Thyroid gland (tissue), 4 donors: ENCODE measurements around the gene TEKT2. TPM values are rescaled to one million over a fixed set of nuclear protein-coding genes. Genes with fewer than 3 reads are reported as not detected.

Experiments used
- DNase-seq, 2 donors: peaks; one replicate each; pipeline ENCODE4 v3.0.0-alpha.2; 2019
- H3K27ac ChIP-seq, 3 donors: fragments of 200-600 bp; sonication (generic); 1 replicate in 2 of 3; 2 replicates in 1 of 3; pipeline ENCODE4 v1.5.1; 2016 to 2019; ENCODE audit warnings: mild to moderate bottlenecking in 1 of 3, moderate library complexity in 1 of 3
- H3K27me3 ChIP-seq: fragments of 200-600 bp; sonication (generic); one replicate; pipeline ENCODE4 v1.5.1; 2019
- H3K36me3 ChIP-seq, 2 donors: fragments of 200-600 bp; sonication (generic); one replicate each; pipeline ENCODE4 v1.5.1; 2016 to 2019
- H3K4me1 ChIP-seq, 2 donors: fragments of 200-600 bp; sonication (generic); one replicate each; pipeline ENCODE4 v1.5.1; 2017 to 2019
- H3K4me3 ChIP-seq, 3 donors: fragments of 200-600 bp; sonication (generic); replicated peaks in 1 of 3; 1 replicate in 2 of 3; 2 replicates in 1 of 3; pipeline ENCODE4 v1.5.1; 2016; ENCODE audit warnings: mild to moderate bottlenecking in 1 of 3
- H3K9me3 ChIP-seq: fragments of 200-600 bp; sonication (generic); one replicate; pipeline ENCODE4 v1.5.1; 2017
- CTCF ChIP-seq, 6 experiments: fragments of 200-600 bp in 3 of 6; fragments of 450-650 bp in 3 of 6; sonication (generic) in 3 of 6; IDR thresholded peaks; one replicate each; pipeline ENCODE4 v1.5.1; 2016 to 2019; ENCODE audit warnings: antibody characterized with exemption in 6 of 6, mild to moderate bottlenecking in 2 of 6, inconsistent platforms in 1 of 6, moderate library complexity in 1 of 6
- POLR2A ChIP-seq, 2 donors: fragments of 450-650 bp; IDR thresholded peaks; one replicate each; pipeline ENCODE4 v1.6.1; 2017; ENCODE audit warnings: antibody characterized with exemption in 2 of 2, mild to moderate bottlenecking in 2 of 2, moderate library complexity in 1 of 2
- WGBS, 2 donors: methylation state at CpG; one replicate each; pipeline ENCODE4 v1.1.5; 2017; 5-methylcytosine and 5-hydroxymethylcytosine counted together
- intact Hi-C: fragments of 100-400 bp; cut with DNase I; formaldehyde crosslinking; loops from one replicate; pipeline ENCODE4 v1.15.1; 2023
- total RNA-seq, 4 donors: library from RNA; depleted of rRNA; stranded (reverse); fragments of >200 nt; gene quantifications; one replicate each; pipeline ENCODE4 v1.2.3, GENCODE V29; 2016

Gene TEKT2
- total RNA-seq, 4 donors from 2014 or later: 0.89 to 4.0 (median 1.9) TPM

GRCh38 chr1:36126005-36126716 is 42.3 kb downstream of the TEKT2 start:
- intact Hi-C loops: no loop called here
- TF ChIP-seq POLR2A (IDR thresholded peaks at IDR 0.05): no peak
- no peak for TF ChIP-seq CTCF (IDR thresholded peaks at IDR 0.05)
- H3K4me3 ChIP-seq: no peak overlapping the region
- H3K27me3 ChIP-seq: no peaks in the 10 kb centered on the region
- DNase-seq: no peak
- WGBS, 2 donors: 83 to 85% methylated on average over 21 of the region's 21 CpGs
- H3K27ac ChIP-seq: no peak overlapping the region
- no peaks in the 10 kb centered on the region for H3K36me3 ChIP-seq
- no peaks in the 10 kb centered on the region for H3K9me3 ChIP-seq
- H3K4me1 ChIP-seq: peaks cover 5 to 19% of the 10 kb centered on the region in 2 donors

- intact Hi-C loops: no loop called here
- H3K9me3 ChIP-seq: no peaks in the 10 kb centered on the region
- H3K27ac ChIP-seq: no peak overlapping the region
- no peaks in the 10 kb centered on the region for H3K27me3 ChIP-seq
- no peaks in the 10 kb centered on the region for H3K36me3 ChIP-seq
- peaks cover 5 to 19% of the 10 kb centered on the region in 2 donors for H3K4me1 ChIP-seq
- no peak for TF ChIP-seq POLR2A (IDR thresholded peaks at IDR 0.05)
- TF ChIP-seq CTCF (IDR thresholded peaks at IDR 0.05): no peak
- 58 to 60% methylated on average over 6 to 7 of the region's 7 CpGs for WGBS, 2 donors
- no peak for DNase-seq
- H3K4me3 ChIP-seq: no peak overlapping the region
These were observed 43.1 kb downstream of the TEKT2 start for GRCh38 chr1:36126797-36127500.

- Histone ChIP-seq H3K4me3 (no peak overlapping the region), H3K9me3 (no peaks in the 10 kb centered on the region), H3K36me3 (no peaks in the 10 kb centered on the region), H3K4me1 (peaks cover 5 to 19% of the 10 kb centered on the region in 2 donors), H3K27ac (no peak overlapping the region), H3K27me3 (no peaks in the 10 kb centered on the region)
- intact Hi-C loops: no loop called here
- TF ChIP-seq CTCF (IDR thresholded peaks at IDR 0.05) (no peak), POLR2A (IDR thresholded peaks at IDR 0.05) (no peak)
- DNase-seq: no peak
- 90 to 92% methylated on average over 9 to 10 of the region's 11 CpGs for WGBS, 2 donors
These were observed 44.4 kb downstream of the TEKT2 start for GRCh38 chr1:36128126-36128904.

- no peak overlapping the region for H3K4me3 ChIP-seq
- H3K27ac ChIP-seq: no peak overlapping the region
- peaks cover 5 to 18% of the 10 kb centered on the region in 2 donors for H3K4me1 ChIP-seq
- WGBS, 2 donors: 93 to 97% methylated on average over 3 of the region's 3 CpGs
- intact Hi-C loops: no loop called here
- no peak for DNase-seq
- no peaks in the 10 kb centered on the region for H3K9me3 ChIP-seq
- TF ChIP-seq POLR2A (IDR thresholded peaks at IDR 0.05) (no peak), CTCF (IDR thresholded peaks at IDR 0.05) (no peak)
- H3K36me3 ChIP-seq: no peaks in the 10 kb centered on the region
- no peaks in the 10 kb centered on the region for H3K27me3 ChIP-seq
These were observed 45.0 kb downstream of the TEKT2 start for GRCh38 chr1:36128905-36129206.
